H1 (cell line): ENCODE results near the gene CLDN3. TPM values are rescaled to one million over a fixed set of nuclear protein-coding genes. Genes with fewer than 3 reads are reported as not detected.

Experiments used
- CTCF ChIA-PET: fragments of 300-600 bp; sonication (Branson Sonifier 250); formaldehyde crosslinking; loops from one replicate; lab custom pipeline; 2021; ENCODE audit not compliant: partially characterized antibody; lab: Charles Lee
- POLR2A ChIA-PET: fragments of 300-600 bp; sonication (Branson Sonifier 250); formaldehyde crosslinking; loops from one replicate; lab custom pipeline; 2021; ENCODE audit warnings: inconsistent platforms; ENCODE audit not compliant: partially characterized antibody; lab: Charles Lee
- DNase-seq, 2 experiments: peaks; one replicate each; pipeline versions ENCODE4 v3.0.0 to v3.0.0-alpha.2; 2010 to 2022; ENCODE audit warnings: low spot score in 2 of 2, low read depth in 1 of 2, mixed read lengths in 1 of 2
- FAIRE-seq: peaks from 2 replicates; lab custom pipeline; 2011; peaks lifted over from hg19 to GRCh38; lab: Jason Lieb, UNC
- H2AFZ ChIP-seq: 2 replicates; pipeline ENCODE4 v1.8.1; 2012; ENCODE audit warnings: low read length, inconsistent platforms
- H2AK5ac ChIP-seq: 2 replicates; pipeline ENCODE4 v1.6.1; 2013; ENCODE audit warnings: low read depth, low read length
- H2BK120ac ChIP-seq: replicated peaks from 2 replicates; pipeline ENCODE3; 2013; ENCODE audit warnings: low read depth, low read length, inconsistent platforms
- H2BK12ac ChIP-seq: 2 replicates; pipeline ENCODE4 v1.6.1; 2013; ENCODE audit warnings: low read depth, low read length
- H2BK15ac ChIP-seq: 2 replicates; pipeline ENCODE4 v1.6.1; 2013; ENCODE audit warnings: low read length
- H2BK20ac ChIP-seq: 2 replicates; pipeline ENCODE4 v1.6.1; 2013; ENCODE audit warnings: low read length
- H2BK5ac ChIP-seq: 2 replicates; pipeline ENCODE4 v1.6.1; 2013; ENCODE audit warnings: low read depth, low read length
- H3K14ac ChIP-seq: 2 replicates; pipeline ENCODE4 v1.6.1; 2013; ENCODE audit warnings: inconsistent platforms; ENCODE audit not compliant: insufficient read length
- H3K18ac ChIP-seq: 2 replicates; pipeline ENCODE4 v1.6.1; 2013; ENCODE audit warnings: low read length; ENCODE audit errors: extremely low read depth
- H3K23ac ChIP-seq: 2 replicates; pipeline ENCODE4 v1.6.1; 2013; ENCODE audit warnings: inconsistent platforms; ENCODE audit not compliant: insufficient read length
- H3K23me2 ChIP-seq: 2 replicates; pipeline ENCODE4 v1.6.1; 2013; ENCODE audit warnings: low read depth, low read length
- H3K27ac ChIP-seq: 2 replicates; pipeline ENCODE4 v1.6.1; 2011; ENCODE audit warnings: low read depth, low read length, inconsistent platforms
- H3K27me3 ChIP-seq, 4 experiments: replicated peaks in 1 of 4; 1 replicate in 1 of 4; 2 replicates in 3 of 4; pipeline versions ENCODE4 v1.6.1 to v1.8.1; 2011 to 2013; ENCODE audit warnings: low read length in 3 of 4, mild to moderate bottlenecking in 3 of 4, inconsistent platforms in 2 of 4, mixed read lengths in 2 of 4, moderate library complexity in 1 of 4; ENCODE audit not compliant: control insufficient read depth in 3 of 4, insufficient read depth in 3 of 4; ENCODE audit errors: extremely low read depth in 1 of 4
- H3K36me3 ChIP-seq, 4 experiments: 2 replicates each; pipeline versions ENCODE4 v1.6.1 to v1.8.1; 2011 to 2013; ENCODE audit warnings: mild to moderate bottlenecking in 4 of 4, low read length in 3 of 4, moderate library complexity in 2 of 4, control low read depth in 1 of 4, inconsistent platforms in 1 of 4; ENCODE audit not compliant: insufficient read depth in 4 of 4, control insufficient read depth in 2 of 4
- H3K4ac ChIP-seq: replicated peaks from 2 replicates; pipeline ENCODE3; 2013; ENCODE audit warnings: low read length, low read depth, mixed read lengths, inconsistent platforms; ENCODE audit not compliant: insufficient read length
- H3K4me1 ChIP-seq, 4 experiments: replicated peaks in 1 of 4; 1 replicate in 1 of 4; 2 replicates in 3 of 4; pipeline versions ENCODE4 v1.6.1 to v1.8.1; 2011 to 2013; ENCODE audit warnings: low read length in 3 of 4, inconsistent platforms in 2 of 4, mixed read lengths in 1 of 4; ENCODE audit not compliant: insufficient read depth in 4 of 4, control insufficient read depth in 3 of 4
- H3K4me2 ChIP-seq, 2 experiments: 2 replicates each; pipeline versions ENCODE4 v1.6.1 to v1.8.1; 2011 to 2013; ENCODE audit warnings: low read depth in 2 of 2, low read length in 2 of 2, control low read depth in 1 of 2, inconsistent platforms in 1 of 2, mild to moderate bottlenecking in 1 of 2; ENCODE audit not compliant: insufficient read depth in 1 of 2
- H3K4me3 ChIP-seq, 4 experiments: fragments of 200-600, 300-600 bp in 1 of 4; sonication (generic), shearing (Covaris generic), sonication (Bioruptor Twin) in 1 of 4; 2 replicates each; pipeline versions ENCODE4 v1.5.1 to v1.8.1; 2011 to 2016; ENCODE audit warnings: low read length in 4 of 4, low read depth in 3 of 4, control low read depth in 2 of 4, inconsistent platforms in 2 of 4, mild to moderate bottlenecking in 2 of 4, mixed read lengths in 1 of 4, moderate library complexity in 1 of 4; ENCODE audit not compliant: insufficient read depth in 2 of 4; ENCODE audit errors: extremely low read depth in 1 of 4
- H3K56ac ChIP-seq: replicated peaks from 2 replicates; pipeline ENCODE3; 2013; ENCODE audit warnings: low read depth, mild to moderate bottlenecking, mixed read lengths, low read length, inconsistent platforms; ENCODE audit not compliant: insufficient read length
- H3K79me1 ChIP-seq: 2 replicates; pipeline ENCODE4 v1.6.1; 2013; ENCODE audit warnings: low read depth, low read length, control low read depth
- H3K79me2 ChIP-seq, 2 experiments: 2 replicates each; pipeline versions ENCODE4 v1.6.1 to v1.8.1; 2012 to 2013; ENCODE audit warnings: low read length in 2 of 2, mild to moderate bottlenecking in 2 of 2, inconsistent platforms in 1 of 2; ENCODE audit not compliant: insufficient read depth in 2 of 2, control insufficient read depth in 1 of 2
- H3K9ac ChIP-seq, 4 experiments: replicated peaks in 1 of 4; 1 replicate in 1 of 4; 2 replicates in 3 of 4; pipeline versions ENCODE4 v1.6.1 to v1.8.1; 2011 to 2013; ENCODE audit warnings: low read depth in 3 of 4, low read length in 3 of 4, control low read depth in 2 of 4, mild to moderate bottlenecking in 2 of 4, moderate library complexity in 2 of 4, inconsistent platforms in 1 of 4; ENCODE audit errors: extremely low read depth in 1 of 4
- H3K9me3 ChIP-seq, 2 experiments: 2 replicates each; pipeline versions ENCODE4 v1.6.1 to v1.8.1; 2012 to 2013; ENCODE audit warnings: mild to moderate bottlenecking in 2 of 2, moderate library complexity in 2 of 2, control low read depth in 1 of 2, inconsistent platforms in 1 of 2, low read depth in 1 of 2, low read length in 1 of 2, mixed read lengths in 1 of 2; ENCODE audit not compliant: insufficient read depth in 2 of 2
- H4K20me1 ChIP-seq, 2 experiments: replicated peaks in 1 of 2; 2 replicates each; pipeline versions ENCODE3 to v1.8.1; 2011 to 2013; ENCODE audit warnings: inconsistent platforms in 2 of 2, low read length in 2 of 2, mild to moderate bottlenecking in 1 of 2; ENCODE audit not compliant: insufficient read depth in 2 of 2, control insufficient read depth in 1 of 2
- H4K5ac ChIP-seq: 2 replicates; pipeline ENCODE4 v1.6.1; 2013; ENCODE audit warnings: low read length, low read depth, mixed read lengths, inconsistent platforms; ENCODE audit not compliant: insufficient read length
- H4K8ac ChIP-seq: 2 replicates; pipeline ENCODE4 v1.8.0; 2013; ENCODE audit warnings: mild to moderate bottlenecking, moderate library complexity, low read length, inconsistent platforms; ENCODE audit not compliant: insufficient read depth; ENCODE audit errors: extremely low read depth
- H4K91ac ChIP-seq: replicated peaks from 2 replicates; pipeline ENCODE3; 2013; ENCODE audit warnings: low read length, mixed read lengths, inconsistent platforms; ENCODE audit not compliant: insufficient read length
- ASH2L ChIP-seq: fragments of 200-600, 300-600 bp; sonication (generic); IDR thresholded peaks from one replicate; pipeline ENCODE4 v1.7.1; 2017; ENCODE audit warnings: low read length
- EP300 ChIP-seq, 2 experiments: IDR thresholded peaks; 1 replicate in 1 of 2; 2 replicates in 1 of 2; pipeline ENCODE4 v1.6.1; 2011 to 2012; ENCODE audit warnings: low read depth in 2 of 2, low read length in 2 of 2, mild to moderate bottlenecking in 2 of 2, borderline replicate concordance in 1 of 2, inconsistent platforms in 1 of 2, moderate library complexity in 1 of 2
- JUND ChIP-seq: IDR thresholded peaks from 2 replicates; pipeline ENCODE4 v1.6.1; 2011; ENCODE audit warnings: mild to moderate bottlenecking, improper control_type of control experiment, low read length
- KDM1A ChIP-seq: fragments of 200-600, 300-600 bp; sonication (generic); IDR thresholded peaks from 2 replicates; pipeline ENCODE4 v1.7.1; 2016; ENCODE audit warnings: mild to moderate bottlenecking, low read length, borderline replicate concordance
- RBBP5 ChIP-seq: IDR thresholded peaks from 2 replicates; pipeline ENCODE4 v1.7.1; 2012; ENCODE audit warnings: low read depth, mild to moderate bottlenecking, inconsistent platforms, low read length, moderate library complexity, borderline replicate concordance
- RNF2 ChIP-seq: fragments of 200-900, 300-1000 bp; sonication (generic); IDR thresholded peaks from 2 replicates; pipeline ENCODE4 v1.7.1; 2016; ENCODE audit warnings: borderline replicate concordance, low read depth, mild to moderate bottlenecking, antibody characterized with exemption, low read length; ENCODE audit not compliant: poor library complexity, severe bottlenecking; ENCODE audit errors: missing control alignments
- RXRA ChIP-seq: IDR thresholded peaks from 2 replicates; pipeline ENCODE4 v1.6.1; 2011; ENCODE audit warnings: low read depth, mild to moderate bottlenecking, low read length, moderate library complexity; ENCODE audit not compliant: insufficient read depth
- SIRT6 ChIP-seq: IDR thresholded peaks from one replicate; pipeline ENCODE4 v1.7.1; 2012; ENCODE audit warnings: low read length, inconsistent platforms
- SP4 ChIP-seq: IDR thresholded peaks from 2 replicates; pipeline ENCODE4 v1.6.1; 2012; ENCODE audit warnings: low read length, inconsistent platforms
- SRF ChIP-seq: IDR thresholded peaks from 2 replicates; pipeline ENCODE4 v1.6.1; 2011; ENCODE audit warnings: mild to moderate bottlenecking, low read depth, low read length, moderate library complexity
- WGBS, 2 experiments: shearing (Covaris generic) in 1 of 2; methylation state at CpG; one replicate each; pipeline versions ENCODE4 v1.1.6 to v1.1.7; 2013 to 2015; ENCODE audit warnings: low lambda C conversion rate in 2 of 2, mixed read lengths in 2 of 2, inconsistent platforms in 1 of 2, low coverage in 1 of 2, missing lambda C conversion rate in 1 of 2; ENCODE audit not compliant: insufficient replicate concordance in 2 of 2, insufficient coverage in 1 of 2, insufficient read length in 1 of 2; ENCODE audit errors: extremely low coverage in 1 of 2, missing lambda C conversion rate in 1 of 2; 5-methylcytosine and 5-hydroxymethylcytosine counted together
- polyA plus RNA-seq, 7 experiments: library from polyadenylated mRNA; depleted of rRNA in 3 of 7; stranded (reverse) in 5 of 7; unstranded in 2 of 7; fragments of >200 nt in 5 of 7; fragments of 200-250 nt in 2 of 7; gene quantifications; 1 replicate in 5 of 7; 2 replicates in 1 of 7; 4 replicates in 1 of 7; pipeline versions ENCODE4 v1.2.1 to v1.2.3, GENCODE V29; 2011 to 2013; ENCODE audit warnings: missing spikeins in 2 of 7, mixed read lengths in 2 of 7
- total RNA-seq: library from RNA; stranded (reverse); fragmentation: NEBNext Ultra II Directional; extraction: Animal tissue kit (Norgen Biotek cat#: 25700); gene quantifications from 2 replicates; pipeline ENCODE4 v1.2.1, GENCODE V29; 2021

CLDN3 gene
- total and polyA plus RNA-seq, 2 of the 8 experiments (the other 6 are each of a cell fraction or from before 2014, with no cell fraction given): 19.1 to 65.2 TPM

DNA sequence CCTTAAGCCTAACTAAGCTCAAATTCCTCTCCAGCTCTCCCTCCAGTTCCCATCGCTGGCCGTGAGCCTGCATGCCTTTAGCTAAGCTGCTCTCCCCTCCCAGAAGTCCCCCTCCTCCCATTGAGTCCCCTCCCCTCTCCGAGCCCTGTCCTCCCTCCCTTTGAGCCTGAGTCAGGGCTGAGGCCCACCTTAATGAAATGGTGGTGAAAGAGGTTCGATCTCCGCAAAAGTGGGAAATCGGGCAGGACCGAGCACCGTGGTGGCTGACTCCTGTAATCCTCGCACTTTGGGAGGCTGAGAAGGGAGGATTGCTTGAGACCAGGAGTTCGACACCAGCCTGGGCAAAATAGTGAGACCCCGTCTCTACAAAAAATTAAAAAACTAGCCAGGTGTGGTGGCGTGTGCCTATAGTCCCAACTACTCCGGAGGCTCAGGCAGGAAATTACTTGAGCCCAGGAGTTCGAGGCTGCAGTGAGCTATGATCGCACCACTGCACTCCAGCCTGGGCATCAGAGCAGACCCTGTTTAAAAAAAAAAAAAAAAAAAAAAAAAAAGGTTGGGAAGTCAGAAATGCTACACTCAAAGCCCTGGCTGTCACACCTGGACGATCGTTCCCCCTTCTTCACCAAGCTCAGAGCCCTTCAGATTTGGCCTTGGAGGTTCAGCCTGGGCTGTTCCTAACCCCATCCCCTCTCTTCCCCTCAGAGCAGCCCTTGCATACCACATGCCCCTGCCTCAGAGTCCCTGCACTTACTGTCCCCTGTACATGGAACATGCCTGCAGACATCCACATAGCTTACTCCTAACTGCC, 995 bp upstream of the CLDN3 start:
- H4K8ac ChIP-seq: no peak overlapping the region
- H3K9me3 ChIP-seq: no peaks in the 10 kb centered on the region
- H2BK5ac ChIP-seq: peak overlapping the region; percentile 56
- peak overlapping the region; percentile 61; the same call in 1 of the 2 replicates for H2BK15ac ChIP-seq
- peak overlapping the region; percentile 80 for H2BK20ac ChIP-seq
- peaks cover 0 to 3% of the 10 kb centered on the region in 2 experiments for H4K20me1 ChIP-seq
- POLR2A ChIA-PET: interaction anchor here (0.7 to 3.7 kb wide), 7 partner anchors 11 to 71 kb away, joined by 3 to 47 read pairs (median 3); partner anchors contain the start of genes ABHD11 and METTL27
- no peak overlapping the region for H4K91ac ChIP-seq
- no peaks in the 10 kb centered on the region; the same call in none of the 2 replicates for H3K79me1 ChIP-seq
- peak overlapping the region; percentile 81 for H2AFZ ChIP-seq
- H3K56ac ChIP-seq: no peak overlapping the region
- H3K4me1 ChIP-seq: peaks cover 0 to 13% (median 9%) of the 10 kb centered on the region in 4 experiments; a peak in 6 of 7 replicates
- no peak overlapping the region for H3K4ac ChIP-seq
- H3K23ac ChIP-seq: no peak overlapping the region
- FAIRE-seq: peak; percentile 45
- no peak overlapping the region for H3K14ac ChIP-seq
- H3K27ac ChIP-seq: peak overlapping the region; percentile 11; the same call in 1 of the 2 replicates
- H3K18ac ChIP-seq: peak overlapping the region; percentile 92; the same call in 1 of the 2 replicates
- no peak for DNase-seq
- H3K36me3 ChIP-seq: 0 out of 8 replicates have a peak, but pooled peaks cover 0 to 2% (median 0%) of the 10 kb centered on the region in 4 experiments
- no peak overlapping the region for H2AK5ac ChIP-seq
- WGBS, 2 experiments: 82% methylated on average over 14 of the region's 17 CpGs; no CpG with 5 or more reads in 1 of the 2 experiments
- H4K5ac ChIP-seq: no peak overlapping the region
- peaks cover 0 to 3% (median 0%) of the 10 kb centered on the region in 4 experiments; a peak in 2 of 7 replicates for H3K27me3 ChIP-seq
- CTCF ChIA-PET: interaction anchor here (0.5 to 1.7 kb wide), 8 partner anchors 25 to 196 kb away, joined by 3 to 5 read pairs (median 4); no protein-coding TSS in a partner anchor
- H3K9ac ChIP-seq: peak overlapping the region in 3 of 4 experiments; percentile 43 to 72 (median 70); a peak in 5 of 7 replicates
- peak overlapping the region; percentile 39 to 65 (median 54) for H3K4me3 ChIP-seq
- peak overlapping the region; percentile 58 to 90 for H3K4me2 ChIP-seq
- TF ChIP-seq RXRA (no peak), RNF2 (no peak), JUND (no peak), EP300 (IDR thresholded peaks at IDR 0.05; ENCODE audit: borderline replicate concordance in 1 of 2, low read depth in 2 of 2, low read length in 2 of 2) (no peak), SRF (no peak), SIRT6 (no peak), SP4 (no peak), KDM1A (peak; percentile 78; the same call in 1 of the 2 replicates), RBBP5 (no peak), ASH2L (peak; percentile 2)
- H2BK12ac ChIP-seq: peak overlapping the region; percentile 88; the same call in 1 of the 2 replicates
- H3K79me2 ChIP-seq: no peaks in the 10 kb centered on the region
- peaks cover 9% of the 10 kb centered on the region; the same call in 1 of the 2 replicates for H3K23me2 ChIP-seq
- no peak overlapping the region for H2BK120ac ChIP-seq
